Prostate gland (tissue), 2 donors: ENCODE data around the gene CACNA1A.

Source experiments
- CTCF ChIP-seq, 4 experiments: fragments of 200-600 bp in 2 of 4; fragments of 450-650 bp in 2 of 4; sonication (generic) in 2 of 4; IDR thresholded peaks; 1 replicate in 3 of 4; 2 replicates in 1 of 4; pipeline ENCODE4 v1.5.1; 2016 to 2019; ENCODE audit warnings: antibody characterized with exemption in 4 of 4, mild to moderate bottlenecking in 2 of 4, moderate library complexity in 2 of 4
- POLR2A ChIP-seq: fragments of 450-650 bp; IDR thresholded peaks from one replicate; pipeline ENCODE4 v1.6.1; 2016; ENCODE audit warnings: antibody characterized with exemption, mild to moderate bottlenecking
- POLR2AphosphoS5 ChIP-seq: sonication (generic); formaldehyde crosslinking; IDR thresholded peaks from one replicate; pipeline ENCODE4 v1.6.1; 2017; ENCODE audit warnings: antibody characterized with exemption

GRCh38 chr19:13291913-13292312 lies 214.4 kb downstream of the CACNA1A start:
- TF ChIP-seq CTCF (IDR thresholded peaks at IDR 0.05) (no peak), POLR2A (no peak), POLR2AphosphoS5 (no peak)
